HCT116 (cell line): Measurements from ENCODE around the gene SPARCL1. TPM values are rescaled to one million over a fixed set of nuclear protein-coding genes. Genes with fewer than 3 reads are reported as not detected.

Experiments
- ATAC-seq: fragments of 200-7000 bp; cut with Tn5 transposase; 2 replicates; pipeline ENCODE4 v1.9.1; 2020; ENCODE audit warnings: mild to moderate bottlenecking, moderate library complexity
- BruUV-seq: library from RNA; stranded (reverse); fragments of 400-500 nt; replicated peaks from 2 replicates; lab custom pipeline; 2021; lab: Mats Ljungman, UMichigan
- CTCF ChIA-PET: fragments of 300-600 bp; sonication (Branson Sonifier 250); formaldehyde crosslinking; loops from one replicate; lab custom pipeline; 2021; ENCODE audit warnings: antibody characterized with exemption; lab: Charles Lee
- POLR2A ChIA-PET: fragments of 300-600, 350-600 bp; sonication (Branson Sonifier 250); formaldehyde crosslinking; loops from one replicate; lab custom pipeline; 2021; ENCODE audit warnings: antibody characterized with exemption; lab: Charles Lee
- RAD21 ChIA-PET, 2 experiments: fragments of 300-600 bp; sonication (Branson Sonifier 250); formaldehyde crosslinking; loops; one replicate each; lab custom pipeline; 2023; ENCODE audit warnings: low total read pairs in 2 of 2; ENCODE audit not compliant: uncharacterized antibody in 2 of 2, unreplicated experiment in 2 of 2, low non-redundant PET in 1 of 2; lab: Charles Lee
- DNase-seq: peaks from one replicate; pipeline ENCODE4 v3.0.0-alpha.2; 2010; ENCODE audit warnings: low read depth, low spot score
- H2AFZ ChIP-seq: fragments of 200-600 bp; shearing (Covaris generic), sonication (generic); 2 replicates; pipeline ENCODE4 v1.6.1; 2017; ENCODE audit warnings: low read depth, mixed run types, mixed read lengths, antibody characterized with exemption, low read length; ENCODE audit not compliant: poor library complexity, severe bottlenecking
- H3K27ac ChIP-seq: 2 replicates; pipeline ENCODE4 v1.5.1; 2012; ENCODE audit warnings: low read depth, low read length
- H3K27me3 ChIP-seq: fragments of 200-600 bp; sonication (generic); 2 replicates; pipeline ENCODE4 v1.6.1; 2016; ENCODE audit warnings: mixed run types, low read length, mixed read lengths; ENCODE audit not compliant: insufficient read depth
- H3K36me3 ChIP-seq, 2 experiments: fragments of 200-500 bp in 1 of 2; fragments of 200-600 bp in 1 of 2; sonication (Bioruptor generic) in 1 of 2; sonication (generic) in 1 of 2; 2 replicates each; pipeline versions ENCODE4 v1.5.1 to v1.6.1; 2014 to 2016; ENCODE audit warnings: low read length in 2 of 2, inconsistent platforms in 1 of 2, mixed read lengths in 1 of 2, mixed run types in 1 of 2; ENCODE audit not compliant: insufficient read depth in 2 of 2, control insufficient read depth in 1 of 2
- H3K4me1 ChIP-seq, 2 experiments: fragments of 200-600 bp in 1 of 2; sonication (generic) in 1 of 2; 2 replicates each; pipeline versions ENCODE4 v1.5.1 to v1.6.1; 2012 to 2017; ENCODE audit warnings: low read length in 2 of 2, inconsistent platforms in 1 of 2, mild to moderate bottlenecking in 1 of 2, mixed read lengths in 1 of 2, mixed run types in 1 of 2, moderate library complexity in 1 of 2; ENCODE audit not compliant: insufficient read depth in 2 of 2, control insufficient read depth in 1 of 2
- H3K4me2 ChIP-seq: fragments of 200-600 bp; sonication (generic); 2 replicates; pipeline ENCODE4 v1.6.1; 2017; ENCODE audit warnings: mixed run types, low read length, mixed read lengths
- H3K4me3 ChIP-seq, 2 experiments: fragments of 200-600 bp in 1 of 2; sonication (generic) in 1 of 2; replicated peaks in 1 of 2; 2 replicates each; pipeline ENCODE4 v1.5.1; 2011 to 2016; ENCODE audit warnings: low read length in 2 of 2, control low read depth in 1 of 2, low read depth in 1 of 2, mild to moderate bottlenecking in 1 of 2, mixed read lengths in 1 of 2, mixed run types in 1 of 2
- H3K79me2 ChIP-seq: fragments of 200-600 bp; sonication (generic); 2 replicates; pipeline ENCODE4 v1.6.1; 2017; ENCODE audit warnings: mild to moderate bottlenecking, mixed run types, low read length, moderate library complexity, mixed read lengths; ENCODE audit not compliant: insufficient read depth
- H3K9ac ChIP-seq: fragments of 200-600 bp; sonication (generic); 2 replicates; pipeline ENCODE4 v1.6.1; 2016; ENCODE audit warnings: low read length, mixed read lengths
- H3K9me2 ChIP-seq: fragments of 200-600 bp; sonication (generic), shearing (Covaris generic); 2 replicates; pipeline ENCODE4 v1.6.1; 2017; ENCODE audit warnings: mixed run types, mild to moderate bottlenecking, moderate library complexity; ENCODE audit not compliant: insufficient read depth
- H3K9me3 ChIP-seq, 2 experiments: fragments of 200-500 bp in 1 of 2; fragments of 200-600 bp in 1 of 2; sonication (Bioruptor generic) in 1 of 2; sonication (generic) in 1 of 2; 2 replicates each; pipeline ENCODE4 v1.6.1; 2014 to 2017; ENCODE audit warnings: low read length in 2 of 2, mixed read lengths in 2 of 2, inconsistent platforms in 1 of 2, low read depth in 1 of 2, mild to moderate bottlenecking in 1 of 2, mixed run types in 1 of 2, moderate library complexity in 1 of 2; ENCODE audit not compliant: control insufficient read depth in 1 of 2, insufficient read depth in 1 of 2
- H4K20me1 ChIP-seq: fragments of 200-600 bp; sonication (generic), shearing (Covaris generic); 2 replicates; pipeline ENCODE4 v1.6.1; 2017; ENCODE audit warnings: mixed run types, mild to moderate bottlenecking, moderate library complexity; ENCODE audit not compliant: insufficient read depth
- CBX3 ChIP-seq: IDR thresholded peaks from 2 replicates; pipeline ENCODE4 v1.6.1; 2012; ENCODE audit warnings: low read depth
- CEBPB ChIP-seq: IDR thresholded peaks from 2 replicates; pipeline ENCODE4 v1.6.1; 2012; ENCODE audit warnings: low read depth
- EGR1 ChIP-seq: IDR thresholded peaks from 2 replicates; pipeline ENCODE4 v1.6.1; 2012; ENCODE audit warnings: low read depth
- EZH2 ChIP-seq: fragments of 200-600 bp; sonication (generic); IDR thresholded peaks from 2 replicates; pipeline ENCODE4 v1.6.1; 2017; ENCODE audit warnings: antibody characterized with exemption, mixed run types
- FOSL1 ChIP-seq: IDR thresholded peaks from 2 replicates; pipeline ENCODE4 v1.6.1; 2012; ENCODE audit warnings: low read depth
- JUND ChIP-seq: IDR thresholded peaks from 2 replicates; pipeline ENCODE4 v1.6.1; 2012
- MAX ChIP-seq: IDR thresholded peaks from 2 replicates; pipeline ENCODE4 v1.6.1; 2012
- POLR2A ChIP-seq: IDR thresholded peaks from 2 replicates; pipeline ENCODE4 v1.7.0; 2011; ENCODE audit warnings: borderline replicate concordance; ENCODE audit not compliant: insufficient read depth, insufficient read length; ENCODE audit errors: extremely low read depth
- REST ChIP-seq: IDR thresholded peaks from 2 replicates; pipeline ENCODE4 v1.6.1; 2012; ENCODE audit warnings: low read depth
- SIN3A ChIP-seq: IDR thresholded peaks from 2 replicates; pipeline ENCODE4 v1.6.1; 2012; ENCODE audit warnings: low read depth
- SP1 ChIP-seq: IDR thresholded peaks from 2 replicates; pipeline ENCODE4 v1.6.1; 2012; ENCODE audit warnings: low read depth
- SRF ChIP-seq: IDR thresholded peaks from 2 replicates; pipeline ENCODE4 v1.6.1; 2012; ENCODE audit warnings: low read depth
- YY1 ChIP-seq: IDR thresholded peaks from 2 replicates; pipeline ENCODE4 v1.6.1; 2011; ENCODE audit warnings: low read length, low read depth, moderate library complexity, mild to moderate bottlenecking; ENCODE audit not compliant: insufficient replicate concordance; ENCODE audit errors: extremely low read depth
- ZFX ChIP-seq: fragments of 450-650 bp; IDR thresholded peaks from 2 replicates; pipeline ENCODE4 v1.6.1; 2017
- ZNF274 ChIP-seq: fragments of 200-500 bp; sonication (Bioruptor generic); IDR thresholded peaks from 2 replicates; pipeline ENCODE4 v1.6.1; 2014; ENCODE audit warnings: mild to moderate bottlenecking, low read depth, low read length, inconsistent platforms
- intact Hi-C: fragments of 100-400 bp; cut with micrococcal nuclease; formaldehyde crosslinking; loops from 2 replicates; pipeline ENCODE4 v1.10.0; 2022
- total RNA-seq: library from RNA; stranded (reverse); gene quantifications from one replicate; pipeline ENCODE4 v1.2.1, GENCODE V29; 2021; ENCODE audit not compliant: unreplicated experiment
- TF ChIP-seq, protein P1 (sequence below): IDR thresholded peaks from 2 replicates; pipeline ENCODE4 v1.6.1; 2011; ENCODE audit warnings: mild to moderate bottlenecking, low read length, moderate library complexity; ENCODE audit not compliant: insufficient replicate concordance; ENCODE audit errors: extremely low read depth

Gene SPARCL1
- total RNA-seq, 1 experiment from 2014 or later, result 0.96 TPM

DNA sequence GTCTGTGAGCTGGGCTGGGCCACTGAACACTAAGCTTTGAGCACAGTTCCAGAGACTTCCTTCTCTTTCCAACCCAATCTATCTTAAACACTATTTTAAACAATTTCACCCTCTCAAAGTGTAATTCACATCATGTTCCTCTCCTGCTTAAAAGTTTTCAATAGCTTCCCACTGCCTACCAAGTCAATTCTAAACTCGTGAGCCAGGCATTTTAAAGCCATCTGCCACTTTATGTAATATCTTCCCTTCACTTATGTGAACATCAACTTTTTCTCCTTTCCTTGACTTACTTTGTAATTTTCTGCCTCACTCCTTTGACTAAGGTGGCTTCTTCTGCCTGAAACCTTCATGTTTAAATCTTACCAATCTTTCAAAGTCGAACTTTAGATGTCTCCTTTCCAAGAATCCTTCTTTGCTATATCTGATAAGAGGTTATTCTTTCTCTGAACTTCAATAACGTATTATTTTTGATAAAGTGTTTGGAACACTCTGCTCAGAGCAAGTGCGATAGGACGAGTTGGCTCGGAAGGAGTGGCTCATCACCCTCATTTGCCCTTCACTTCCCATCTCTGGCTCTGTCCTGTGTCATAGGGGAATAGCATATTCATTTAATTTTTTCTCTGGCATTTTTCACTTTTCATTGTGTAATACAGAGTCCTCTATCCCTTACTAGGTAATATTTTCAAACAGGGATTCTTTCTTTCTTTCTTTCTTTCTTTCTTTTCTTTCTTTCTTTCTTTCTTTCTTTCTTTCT is 13.0 kb upstream of the SPARCL1 start:
- Histone ChIP-seq H3K36me3 (no peaks in the 10 kb centered on the region), H3K9ac (no peak overlapping the region), H3K27ac (no peak overlapping the region), H3K27me3 (0 out of 2 replicates have a peak, but pooled peaks cover 3% of the 10 kb centered on the region), H2AFZ (no peak overlapping the region), H3K9me2 (no peaks in the 10 kb centered on the region), H4K20me1 (no peaks in the 10 kb centered on the region), H3K79me2 (no peaks in the 10 kb centered on the region), H3K4me1 (no peaks in the 10 kb centered on the region), H3K9me3 (no peaks in the 10 kb centered on the region), H3K4me3 (no peak overlapping the region), H3K4me2 (no peak overlapping the region)
- TF ChIP-seq ZNF274 (no peak), JUND (no peak), ZFX (no peak), SRF (no peak), SP1 (no peak), SIN3A (no peak), CEBPB (no peak), POLR2A (no peak), FOSL1 (no peak), EGR1 (no peak), YY1 (no peak), MAX (no peak), EZH2 (no peak), CBX3 (no peak), REST (no peak)
- TF ChIP-seq, protein P1, sequence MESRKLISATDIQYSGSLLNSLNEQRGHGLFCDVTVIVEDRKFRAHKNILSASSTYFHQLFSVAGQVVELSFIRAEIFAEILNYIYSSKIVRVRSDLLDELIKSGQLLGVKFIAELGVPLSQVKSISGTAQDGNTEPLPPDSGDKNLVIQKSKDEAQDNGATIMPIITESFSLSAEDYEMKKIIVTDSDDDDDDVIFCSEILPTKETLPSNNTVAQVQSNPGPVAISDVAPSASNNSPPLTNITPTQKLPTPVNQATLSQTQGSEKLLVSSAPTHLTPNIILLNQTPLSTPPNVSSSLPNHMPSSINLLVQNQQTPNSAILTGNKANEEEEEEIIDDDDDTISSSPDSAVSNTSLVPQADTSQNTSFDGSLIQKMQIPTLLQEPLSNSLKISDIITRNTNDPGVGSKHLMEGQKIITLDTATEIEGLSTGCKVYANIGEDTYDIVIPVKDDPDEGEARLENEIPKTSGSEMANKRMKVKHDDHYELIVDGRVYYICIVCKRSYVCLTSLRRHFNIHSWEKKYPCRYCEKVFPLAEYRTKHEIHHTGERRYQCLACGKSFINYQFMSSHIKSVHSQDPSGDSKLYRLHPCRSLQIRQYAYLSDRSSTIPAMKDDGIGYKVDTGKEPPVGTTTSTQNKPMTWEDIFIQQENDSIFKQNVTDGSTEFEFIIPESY, result no peak
- ChIA-PET CTCF (no interaction called here), RAD21 (no interaction called here), POLR2A (no interaction called here)
- ATAC-seq (no peak), DNase-seq (no peak)
- intact Hi-C loops, result loop anchor here (10.0 kb wide), 1 partner anchor 433 kb away; the partner anchor contains the start of gene SPP1
- no TSS peak for BruUV-seq
